ENCODE results near the gene KCNC1. TPM values are rescaled to one million over a fixed set of nuclear protein-coding genes. Genes with fewer than 3 reads are reported as not detected.

KCNC1 gene
- total RNA-seq, 4 donors from 2014 or later: not detected

GRCh38 chr11:17779861-17780594 lies 45.4 kb downstream of the KCNC1 start:
- H3K36me3 ChIP-seq: no peaks in the 10 kb centered on the region
- H3K27ac ChIP-seq: no peak overlapping the region
- no peak overlapping the region for H3K4me3 ChIP-seq
- H3K27me3 ChIP-seq: no peaks in the 10 kb centered on the region
- no peak for TF ChIP-seq POLR2A (IDR thresholded peaks at IDR 0.05)
- TF ChIP-seq CTCF (IDR thresholded peaks at IDR 0.05): no peak
- no peak for TF ChIP-seq EP300 (IDR thresholded peaks at IDR 0.05)
- H3K9me3 ChIP-seq: no peaks in the 10 kb centered on the region
- H3K4me1 ChIP-seq: no peaks in the 10 kb centered on the region
- no peak for DNase-seq (ENCODE audit: low spot score in 2 of 2)
- WGBS, 2 donors: 82 to 84% methylated on average over 14 of the region's 14 CpGs

GRCh38 chr11:17780668-17781067 lies 46.1 kb downstream of the KCNC1 start:
- H3K36me3 ChIP-seq: no peaks in the 10 kb centered on the region
- no peak overlapping the region for H3K27ac ChIP-seq
- no peak for TF ChIP-seq POLR2A (IDR thresholded peaks at IDR 0.05)
- no peak for TF ChIP-seq CTCF (IDR thresholded peaks at IDR 0.05)
- no peak for TF ChIP-seq EP300 (IDR thresholded peaks at IDR 0.05)
- no peaks in the 10 kb centered on the region for H3K9me3 ChIP-seq
- 92 to 96% methylated on average over 15 of the region's 15 CpGs for WGBS, 2 donors
- H3K4me3 ChIP-seq: no peak overlapping the region
- no peaks in the 10 kb centered on the region for H3K27me3 ChIP-seq
- no peak for DNase-seq (ENCODE audit: low spot score in 2 of 2)
- H3K4me1 ChIP-seq: no peaks in the 10 kb centered on the region

GRCh38 chr11:17781221-17781620 lies 46.6 kb downstream of the KCNC1 start:
- H3K4me3 ChIP-seq: no peak overlapping the region
- WGBS, 2 donors: 85 to 87% methylated on average over 12 of the region's 12 CpGs
- no peak for TF ChIP-seq CTCF (IDR thresholded peaks at IDR 0.05)
- no peak for TF ChIP-seq POLR2A (IDR thresholded peaks at IDR 0.05)
- no peak for TF ChIP-seq EP300 (IDR thresholded peaks at IDR 0.05)

GRCh38 chr11:17781626-17782025 lies 47.0 kb downstream of the KCNC1 start:
- Histone ChIP-seq H3K4me1 (no peaks in the 10 kb centered on the region), H3K27me3 (no peaks in the 10 kb centered on the region), H3K36me3 (peaks cover 0 to 9% (median 0%) of the 10 kb centered on the region in 3 donors), H3K27ac (no peak overlapping the region), H3K9me3 (no peaks in the 10 kb centered on the region), H3K4me3 (no peak overlapping the region)
- TF ChIP-seq EP300 (IDR thresholded peaks at IDR 0.05): no peak
- no peak for TF ChIP-seq CTCF (IDR thresholded peaks at IDR 0.05)
- TF ChIP-seq POLR2A (IDR thresholded peaks at IDR 0.05): no peak
- DNase-seq (ENCODE audit: low spot score in 2 of 2): no peak
- WGBS, 2 donors: 81 to 82% methylated on average over 12 of the region's 12 CpGs

More at GRCh38 chr11:17781221-17781620, 46.6 kb downstream of the KCNC1 start:
- peaks cover 0 to 5% (median 0%) of the 10 kb centered on the region in 3 donors for H3K36me3 ChIP-seq
- no peaks in the 10 kb centered on the region for H3K9me3 ChIP-seq
- no peaks in the 10 kb centered on the region for H3K27me3 ChIP-seq
- H3K27ac ChIP-seq: no peak overlapping the region
- H3K4me1 ChIP-seq: no peaks in the 10 kb centered on the region
- DNase-seq (ENCODE audit: low spot score in 2 of 2): no peak

GRCh38 chr11:17782145-17782544 lies 47.6 kb downstream of the KCNC1 start:
- H3K27ac ChIP-seq: no peak overlapping the region
- TF ChIP-seq POLR2A (IDR thresholded peaks at IDR 0.05) (no peak), CTCF (IDR thresholded peaks at IDR 0.05) (no peak), EP300 (IDR thresholded peaks at IDR 0.05) (no peak)
- no peak overlapping the region for H3K4me3 ChIP-seq
- peaks cover 0 to 15% (median 0%) of the 10 kb centered on the region in 3 donors for H3K36me3 ChIP-seq
- DNase-seq (ENCODE audit: low spot score in 2 of 2): no peak
- no peaks in the 10 kb centered on the region for H3K4me1 ChIP-seq
- H3K9me3 ChIP-seq: no peaks in the 10 kb centered on the region
- no peaks in the 10 kb centered on the region for H3K27me3 ChIP-seq
- 87 to 88% methylated on average over 12 of the region's 12 CpGs for WGBS, 2 donors

Measured in tibial nerve (tissue), 4 donors.